Hepatocyte (in vitro differentiated cells): ENCODE measurements around the gene UPK2.

Experiments
- CTCF ChIP-seq: fragments of 200-600 bp; sonication (generic); IDR thresholded peaks from 2 replicates; pipeline ENCODE4 v1.5.1; 2016; ENCODE audit warnings: antibody characterized with exemption, mild to moderate bottlenecking; ENCODE audit not compliant: poor library complexity
- EZH2 ChIP-seq: fragments of 200-600 bp; sonication (generic); IDR thresholded peaks from 2 replicates; pipeline ENCODE4 v1.6.1; 2016; ENCODE audit warnings: antibody characterized with exemption, mild to moderate bottlenecking, borderline replicate concordance
- EZH2phosphoT487 ChIP-seq: fragments of 200-600 bp; sonication (generic); IDR thresholded peaks from one replicate; pipeline ENCODE4 v1.6.1; 2018; ENCODE audit warnings: antibody characterized with exemption, mild to moderate bottlenecking, low read depth, moderate library complexity; ENCODE audit not compliant: unreplicated experiment, severe bottlenecking

- peak; percentile 92 for TF ChIP-seq CTCF
- no peak for TF ChIP-seq EZH2phosphoT487
- no peak for TF ChIP-seq EZH2
Measured at GRCh38 chr11:118907051-118908042, 48.8 kb upstream of the UPK2 start.
